Suprapubic skin (tissue), 4 donors: ENCODE data around the gene RTBDN. TPM values are rescaled to one million over a fixed set of nuclear protein-coding genes. Genes with fewer than 3 reads are reported as not detected.

Source experiments
- DNase-seq, 2 donors: peaks; one replicate each; pipeline ENCODE4 v3.0.0-alpha.2; 2019; ENCODE audit warnings: low spot score in 2 of 2
- H3K27ac ChIP-seq: fragments of 200-600 bp; sonication (generic); one replicate; pipeline ENCODE4 v1.5.1; 2019
- H3K27me3 ChIP-seq: fragments of 200-600 bp; sonication (generic); one replicate; pipeline ENCODE4 v1.5.1; 2019
- H3K36me3 ChIP-seq: fragments of 200-600 bp; sonication (generic); one replicate; pipeline ENCODE4 v1.5.1; 2019
- H3K4me1 ChIP-seq: fragments of 200-600 bp; sonication (generic); one replicate; pipeline ENCODE4 v1.5.1; 2019
- H3K4me3 ChIP-seq: fragments of 200-600 bp; sonication (generic); one replicate; pipeline ENCODE4 v1.5.1; 2019; ENCODE audit warnings: mild to moderate bottlenecking
- H3K9me3 ChIP-seq: fragments of 200-600 bp; sonication (generic); one replicate; pipeline ENCODE4 v1.5.1; 2019
- EP300 ChIP-seq: sonication (generic); formaldehyde crosslinking; IDR thresholded peaks from one replicate; pipeline ENCODE4 v1.6.1; 2017; ENCODE audit warnings: antibody characterized with exemption
- POLR2A ChIP-seq, 2 donors: fragments of 450-650 bp; IDR thresholded peaks; one replicate each; pipeline ENCODE4 v1.6.1; 2017; ENCODE audit warnings: antibody characterized with exemption in 2 of 2, mild to moderate bottlenecking in 2 of 2, moderate library complexity in 2 of 2
- POLR2AphosphoS5 ChIP-seq, 3 donors: sonication (generic); formaldehyde crosslinking; IDR thresholded peaks; one replicate each; pipeline ENCODE4 v1.6.1; 2017; ENCODE audit warnings: antibody characterized with exemption in 3 of 3
- WGBS: methylation state at CpG from one replicate; pipeline ENCODE4 v1.1.5; 2018; 5-methylcytosine and 5-hydroxymethylcytosine counted together
- total RNA-seq, 4 donors: library from RNA; depleted of rRNA; stranded (reverse); fragments of >200 nt; gene quantifications; one replicate each; pipeline ENCODE4 v1.1.0, GENCODE V29; 2016
- TF ChIP-seq, protein P1 (sequence below), 2 donors: fragments of 200-600 bp in 1 of 2; fragments of 450-650 bp in 1 of 2; sonication (generic) in 1 of 2; IDR thresholded peaks; one replicate each; pipeline ENCODE4 v1.5.1; 2016 to 2019; ENCODE audit warnings: antibody characterized with exemption in 2 of 2, mild to moderate bottlenecking in 1 of 2, moderate library complexity in 1 of 2

The RTBDN gene
- total RNA-seq, 4 donors from 2014 or later = not detected

DNA sequence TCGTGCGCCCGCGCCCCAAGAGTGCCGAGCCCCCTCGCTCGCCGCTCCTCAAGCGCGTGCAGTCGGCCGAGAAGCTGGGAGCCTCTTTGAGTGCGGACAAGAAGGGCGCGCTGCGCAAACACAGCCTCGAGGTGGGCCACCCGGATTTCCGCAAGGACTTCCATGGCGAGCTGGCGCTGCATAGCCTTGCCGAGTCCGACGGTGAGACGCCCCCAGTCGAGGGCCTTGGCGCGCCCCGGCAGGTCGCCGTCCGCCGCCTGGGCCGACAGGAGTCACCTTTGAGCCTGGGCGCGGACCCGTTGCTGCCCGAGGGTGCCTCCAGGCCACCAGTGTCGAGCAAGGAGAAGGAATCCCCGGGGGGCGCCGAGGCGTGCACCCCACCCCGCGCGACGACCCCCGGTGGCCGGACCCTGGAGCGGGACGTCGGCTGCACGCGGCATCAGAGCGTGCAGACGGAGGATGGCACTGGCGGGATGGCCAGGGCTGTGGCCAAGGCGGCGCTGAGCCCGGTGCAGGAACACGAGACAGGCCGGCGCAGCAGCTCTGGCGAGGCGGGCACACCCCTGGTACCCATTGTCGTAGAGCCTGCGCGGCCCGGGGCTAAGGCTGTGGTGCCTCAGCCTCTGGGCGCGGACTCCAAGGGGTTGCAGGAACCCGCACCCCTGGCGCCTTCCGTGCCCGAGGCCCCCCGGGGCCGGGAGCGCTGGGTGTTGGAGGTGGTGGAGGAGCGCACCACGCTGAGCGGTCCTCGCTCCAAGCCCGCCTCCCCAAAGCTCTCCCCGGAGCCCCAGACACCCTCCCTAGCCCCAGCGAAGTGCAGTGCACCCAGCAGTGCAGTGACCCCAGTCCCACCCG, 39.7 kb upstream of the RTBDN start:
- 81% methylated on average over 43 of the region's 86 CpGs for WGBS
- TF ChIP-seq POLR2A (IDR thresholded peaks at IDR 0.05) (no peak), EP300 (no peak), POLR2AphosphoS5 (IDR thresholded peaks at IDR 0.05) (no peak)
- TF ChIP-seq, protein P1, sequence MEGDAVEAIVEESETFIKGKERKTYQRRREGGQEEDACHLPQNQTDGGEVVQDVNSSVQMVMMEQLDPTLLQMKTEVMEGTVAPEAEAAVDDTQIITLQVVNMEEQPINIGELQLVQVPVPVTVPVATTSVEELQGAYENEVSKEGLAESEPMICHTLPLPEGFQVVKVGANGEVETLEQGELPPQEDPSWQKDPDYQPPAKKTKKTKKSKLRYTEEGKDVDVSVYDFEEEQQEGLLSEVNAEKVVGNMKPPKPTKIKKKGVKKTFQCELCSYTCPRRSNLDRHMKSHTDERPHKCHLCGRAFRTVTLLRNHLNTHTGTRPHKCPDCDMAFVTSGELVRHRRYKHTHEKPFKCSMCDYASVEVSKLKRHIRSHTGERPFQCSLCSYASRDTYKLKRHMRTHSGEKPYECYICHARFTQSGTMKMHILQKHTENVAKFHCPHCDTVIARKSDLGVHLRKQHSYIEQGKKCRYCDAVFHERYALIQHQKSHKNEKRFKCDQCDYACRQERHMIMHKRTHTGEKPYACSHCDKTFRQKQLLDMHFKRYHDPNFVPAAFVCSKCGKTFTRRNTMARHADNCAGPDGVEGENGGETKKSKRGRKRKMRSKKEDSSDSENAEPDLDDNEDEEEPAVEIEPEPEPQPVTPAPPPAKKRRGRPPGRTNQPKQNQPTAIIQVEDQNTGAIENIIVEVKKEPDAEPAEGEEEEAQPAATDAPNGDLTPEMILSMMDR (IDR thresholded peaks at IDR 0.05) = no peak
- H3K36me3 ChIP-seq = peaks cover 38% of the 10 kb centered on the region

GRCh38 chr19:12872941-12873890, 38.8 kb upstream of the RTBDN start:
- peak in 1 of 2 donors; percentile 82 for DNase-seq
- no peak overlapping the region for H3K27ac ChIP-seq
- H3K4me1 ChIP-seq = no peaks in the 10 kb centered on the region
- peaks cover 31% of the 10 kb centered on the region for H3K36me3 ChIP-seq
- peak overlapping the region; percentile 13 for H3K4me3 ChIP-seq
- no peaks in the 10 kb centered on the region for H3K9me3 ChIP-seq
- no peak for TF ChIP-seq EP300
- TF ChIP-seq POLR2AphosphoS5 (IDR thresholded peaks at IDR 0.05) = no peak
- TF ChIP-seq POLR2A (IDR thresholded peaks at IDR 0.05) = no peak
- TF ChIP-seq, protein P1 (IDR thresholded peaks at IDR 0.05) = no peak
- WGBS = 59% methylated on average over 35 of the region's 70 CpGs
- H3K27me3 ChIP-seq = no peaks in the 10 kb centered on the region

More for the DNA sequence above, 39.7 kb upstream of the RTBDN start:
- no peaks in the 10 kb centered on the region for H3K4me1 ChIP-seq
- no peak overlapping the region for H3K4me3 ChIP-seq
- no peak for DNase-seq
- no peaks in the 10 kb centered on the region for H3K27me3 ChIP-seq
- no peak overlapping the region for H3K27ac ChIP-seq
- no peaks in the 10 kb centered on the region for H3K9me3 ChIP-seq

DNA sequence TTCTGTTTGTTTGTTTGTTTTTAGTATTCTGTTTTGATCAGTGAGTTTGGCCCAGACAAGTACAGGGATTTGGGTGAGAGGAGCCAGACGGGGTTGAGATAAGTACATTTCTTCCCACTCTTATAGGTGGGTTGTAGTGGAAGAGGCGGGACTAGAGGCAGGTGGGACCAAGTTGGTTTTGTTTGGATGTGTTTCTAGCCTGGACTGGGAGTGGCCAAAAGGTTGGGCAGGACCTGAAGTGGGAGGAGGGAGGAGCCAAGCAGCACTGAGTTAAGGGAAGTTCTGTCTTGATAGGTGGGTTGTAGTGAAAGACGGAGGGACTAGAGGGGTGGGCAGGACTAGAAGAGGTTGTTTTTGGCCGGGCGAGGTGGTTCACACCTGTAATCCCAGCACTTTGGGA, 37.9 kb upstream of the RTBDN start:
- Histone ChIP-seq H3K9me3 (no peaks in the 10 kb centered on the region), H3K36me3 (peaks cover 21% of the 10 kb centered on the region), H3K27me3 (no peaks in the 10 kb centered on the region), H3K4me1 (peaks cover 5% of the 10 kb centered on the region), H3K27ac (no peak overlapping the region), H3K4me3 (no peak overlapping the region)
- no peak for DNase-seq
- TF ChIP-seq, protein P1 (IDR thresholded peaks at IDR 0.05) = no peak
- TF ChIP-seq POLR2AphosphoS5 (IDR thresholded peaks at IDR 0.05) (no peak), EP300 (no peak), POLR2A (IDR thresholded peaks at IDR 0.05) (no peak)
- WGBS = 73% methylated on average over 5 of the region's 5 CpGs

- no peaks in the 10 kb centered on the region for H3K9me3 ChIP-seq
- H3K4me3 ChIP-seq = no peak overlapping the region
- peaks cover 10% of the 10 kb centered on the region for H3K4me1 ChIP-seq
- 82% methylated on average over 3 of the region's 3 CpGs for WGBS
- no peak overlapping the region for H3K27ac ChIP-seq
- TF ChIP-seq EP300 (no peak), POLR2AphosphoS5 (IDR thresholded peaks at IDR 0.05) (no peak), POLR2A (IDR thresholded peaks at IDR 0.05) (no peak)
- TF ChIP-seq, protein P1 (IDR thresholded peaks at IDR 0.05) = no peak
- H3K36me3 ChIP-seq = peaks cover 16% of the 10 kb centered on the region
- no peak for DNase-seq
- H3K27me3 ChIP-seq = no peaks in the 10 kb centered on the region
Observed at GRCh38 chr19:12871681-12872080, 37.3 kb upstream of the RTBDN start.
